HL-60 (cell line): ENCODE results near the gene TMTC2.

Source experiments
- DNase-seq, 2 experiments: peaks; one replicate each; pipeline ENCODE4 v3.0.0-alpha.2; 2010 to 2020; ENCODE audit warnings: low read depth in 1 of 2, low spot score in 1 of 2
- H3K27ac ChIP-seq: fragments of 250-450 bp; sonication (Bioruptor Pico); replicated peaks from 2 replicates; pipeline ENCODE4 v1.5.1; 2020; ENCODE audit warnings: mild to moderate bottlenecking, moderate library complexity
- H3K27me3 ChIP-seq: fragments of 250-450 bp; sonication (Bioruptor Pico); 2 replicates; pipeline ENCODE4 v1.5.1; 2021; ENCODE audit warnings: mild to moderate bottlenecking, moderate library complexity; ENCODE audit not compliant: insufficient read depth, poor library complexity, severe bottlenecking
- H3K4me3 ChIP-seq: replicated peaks from 2 replicates; pipeline ENCODE4 v1.5.1; 2011; ENCODE audit warnings: mild to moderate bottlenecking, control low read depth, low read length; ENCODE audit not compliant: insufficient read depth
- GABPA ChIP-seq: IDR thresholded peaks from 2 replicates; pipeline ENCODE4 v1.6.1; 2012; ENCODE audit warnings: low read depth
- POLR2AphosphoS5 ChIP-seq: IDR thresholded peaks from 2 replicates; pipeline ENCODE4 v1.6.1; 2012; ENCODE audit warnings: low read depth
- SPI1 ChIP-seq: IDR thresholded peaks from 2 replicates; pipeline ENCODE4 v1.6.1; 2012; ENCODE audit warnings: low read depth, mild to moderate bottlenecking, borderline replicate concordance
- TF ChIP-seq, protein P1 (sequence below): IDR thresholded peaks from 2 replicates; pipeline ENCODE4 v1.6.1; 2012; ENCODE audit warnings: low read depth; ENCODE audit not compliant: insufficient replicate concordance
- TF ChIP-seq, protein P2 (sequence below): IDR thresholded peaks from one replicate; pipeline ENCODE4 v1.5.1; 2011; ENCODE audit warnings: low read length, control low read depth, inconsistent platforms; ENCODE audit not compliant: insufficient read depth

The TMTC2 gene

DNA sequence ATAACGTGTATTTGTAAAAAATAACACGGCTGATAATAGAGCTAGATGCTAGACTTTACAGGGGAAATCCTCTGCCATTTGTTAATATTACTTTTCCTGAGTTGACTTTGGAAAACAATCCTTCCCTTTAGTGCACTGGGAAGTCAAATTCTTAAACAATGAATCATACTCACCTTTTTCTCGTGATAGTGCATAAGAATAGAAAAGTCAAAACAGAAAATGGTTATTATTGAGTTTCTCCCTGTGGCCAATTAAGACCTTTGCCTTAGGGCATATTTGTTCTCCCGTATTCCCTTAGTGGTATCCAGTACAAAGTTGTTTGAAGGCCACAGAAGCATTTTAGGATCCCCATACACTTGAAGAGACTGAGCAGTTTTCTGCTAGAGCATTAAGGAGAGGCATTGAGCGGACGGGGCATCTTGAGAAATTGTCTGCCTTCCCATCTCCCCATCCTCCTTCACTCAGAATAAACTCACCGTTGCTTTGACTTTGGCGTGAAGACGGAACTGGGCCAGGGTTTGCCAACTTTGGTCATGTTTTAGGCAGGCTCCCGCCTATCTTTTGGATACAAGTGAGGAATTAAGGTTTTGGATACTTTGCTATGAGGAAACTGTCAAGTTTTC is 171.3 kb downstream of the TMTC2 start:
- no peak for DNase-seq
- TF ChIP-seq SPI1, result no peak
- TF ChIP-seq POLR2AphosphoS5, result no peak
- TF ChIP-seq, protein P1, sequence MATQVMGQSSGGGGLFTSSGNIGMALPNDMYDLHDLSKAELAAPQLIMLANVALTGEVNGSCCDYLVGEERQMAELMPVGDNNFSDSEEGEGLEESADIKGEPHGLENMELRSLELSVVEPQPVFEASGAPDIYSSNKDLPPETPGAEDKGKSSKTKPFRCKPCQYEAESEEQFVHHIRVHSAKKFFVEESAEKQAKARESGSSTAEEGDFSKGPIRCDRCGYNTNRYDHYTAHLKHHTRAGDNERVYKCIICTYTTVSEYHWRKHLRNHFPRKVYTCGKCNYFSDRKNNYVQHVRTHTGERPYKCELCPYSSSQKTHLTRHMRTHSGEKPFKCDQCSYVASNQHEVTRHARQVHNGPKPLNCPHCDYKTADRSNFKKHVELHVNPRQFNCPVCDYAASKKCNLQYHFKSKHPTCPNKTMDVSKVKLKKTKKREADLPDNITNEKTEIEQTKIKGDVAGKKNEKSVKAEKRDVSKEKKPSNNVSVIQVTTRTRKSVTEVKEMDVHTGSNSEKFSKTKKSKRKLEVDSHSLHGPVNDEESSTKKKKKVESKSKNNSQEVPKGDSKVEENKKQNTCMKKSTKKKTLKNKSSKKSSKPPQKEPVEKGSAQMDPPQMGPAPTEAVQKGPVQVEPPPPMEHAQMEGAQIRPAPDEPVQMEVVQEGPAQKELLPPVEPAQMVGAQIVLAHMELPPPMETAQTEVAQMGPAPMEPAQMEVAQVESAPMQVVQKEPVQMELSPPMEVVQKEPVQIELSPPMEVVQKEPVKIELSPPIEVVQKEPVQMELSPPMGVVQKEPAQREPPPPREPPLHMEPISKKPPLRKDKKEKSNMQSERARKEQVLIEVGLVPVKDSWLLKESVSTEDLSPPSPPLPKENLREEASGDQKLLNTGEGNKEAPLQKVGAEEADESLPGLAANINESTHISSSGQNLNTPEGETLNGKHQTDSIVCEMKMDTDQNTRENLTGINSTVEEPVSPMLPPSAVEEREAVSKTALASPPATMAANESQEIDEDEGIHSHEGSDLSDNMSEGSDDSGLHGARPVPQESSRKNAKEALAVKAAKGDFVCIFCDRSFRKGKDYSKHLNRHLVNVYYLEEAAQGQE, result no peak
- TF ChIP-seq, protein P2, sequence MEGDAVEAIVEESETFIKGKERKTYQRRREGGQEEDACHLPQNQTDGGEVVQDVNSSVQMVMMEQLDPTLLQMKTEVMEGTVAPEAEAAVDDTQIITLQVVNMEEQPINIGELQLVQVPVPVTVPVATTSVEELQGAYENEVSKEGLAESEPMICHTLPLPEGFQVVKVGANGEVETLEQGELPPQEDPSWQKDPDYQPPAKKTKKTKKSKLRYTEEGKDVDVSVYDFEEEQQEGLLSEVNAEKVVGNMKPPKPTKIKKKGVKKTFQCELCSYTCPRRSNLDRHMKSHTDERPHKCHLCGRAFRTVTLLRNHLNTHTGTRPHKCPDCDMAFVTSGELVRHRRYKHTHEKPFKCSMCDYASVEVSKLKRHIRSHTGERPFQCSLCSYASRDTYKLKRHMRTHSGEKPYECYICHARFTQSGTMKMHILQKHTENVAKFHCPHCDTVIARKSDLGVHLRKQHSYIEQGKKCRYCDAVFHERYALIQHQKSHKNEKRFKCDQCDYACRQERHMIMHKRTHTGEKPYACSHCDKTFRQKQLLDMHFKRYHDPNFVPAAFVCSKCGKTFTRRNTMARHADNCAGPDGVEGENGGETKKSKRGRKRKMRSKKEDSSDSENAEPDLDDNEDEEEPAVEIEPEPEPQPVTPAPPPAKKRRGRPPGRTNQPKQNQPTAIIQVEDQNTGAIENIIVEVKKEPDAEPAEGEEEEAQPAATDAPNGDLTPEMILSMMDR, result no peak
- TF ChIP-seq GABPA, result no peak
- no peaks in the 10 kb centered on the region for H3K27me3 ChIP-seq
- no peak overlapping the region for H3K4me3 ChIP-seq
- no peak overlapping the region for H3K27ac ChIP-seq

DNA sequence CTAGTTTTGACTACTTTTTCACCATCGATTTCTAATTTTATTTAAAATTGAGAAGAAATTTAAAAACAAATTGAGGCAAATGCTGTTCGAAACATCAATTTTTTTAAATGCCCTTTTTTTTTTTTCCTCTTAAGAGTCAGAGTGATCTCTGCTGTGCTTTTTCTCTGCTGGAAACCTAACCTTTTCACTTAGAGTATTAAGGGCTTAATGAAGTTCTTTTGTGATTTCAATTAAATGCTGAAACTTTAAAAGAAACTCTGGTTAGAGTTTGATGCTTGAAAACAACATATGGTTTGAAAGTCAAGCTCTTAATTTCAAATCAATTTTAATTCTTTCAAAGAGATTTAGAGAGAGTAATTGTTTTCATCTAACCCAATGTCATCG is 171.8 kb downstream of the TMTC2 start:
- Histone ChIP-seq H3K4me3 (no peak overlapping the region), H3K27ac (no peak overlapping the region), H3K27me3 (no peaks in the 10 kb centered on the region)
- no peak for DNase-seq
- no peak for TF ChIP-seq GABPA
- no peak for TF ChIP-seq POLR2AphosphoS5
- TF ChIP-seq, protein P2, result no peak
- no peak for TF ChIP-seq SPI1

DNA sequence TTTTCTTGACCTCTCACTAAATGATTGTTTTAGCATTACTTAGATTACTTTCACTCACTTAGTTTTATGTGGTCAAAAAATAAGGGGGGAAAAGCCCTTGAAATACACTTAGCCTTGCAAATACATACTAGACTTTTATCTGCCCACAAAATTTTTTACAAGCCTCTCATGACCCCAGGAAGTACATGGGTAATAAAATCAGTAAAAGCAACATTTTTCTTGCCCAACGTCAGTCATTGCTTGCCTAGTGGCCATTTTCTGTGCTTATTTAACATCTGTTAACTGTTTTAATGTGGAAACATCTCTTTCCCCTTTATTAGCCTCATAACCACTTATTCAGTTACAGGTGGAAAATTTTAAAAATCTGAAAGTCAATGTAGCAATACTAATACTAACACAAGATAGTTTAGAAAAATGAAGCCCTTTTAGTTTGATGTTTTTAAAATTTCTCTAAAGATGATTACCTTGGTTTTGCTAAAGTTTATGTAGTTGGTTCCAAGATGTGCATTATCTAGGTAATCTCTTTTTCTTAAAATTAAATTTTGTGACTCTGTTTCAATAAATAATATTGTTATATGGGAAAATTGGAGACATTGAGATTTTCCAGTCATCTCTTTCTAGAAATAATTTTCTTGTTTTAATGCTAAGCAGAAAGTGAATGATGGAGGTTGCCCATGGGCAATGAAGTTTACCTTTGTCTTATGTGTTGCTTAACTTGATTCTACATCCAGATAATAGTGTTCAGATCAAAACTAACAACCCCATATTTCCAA is 175.5 kb downstream of the TMTC2 start:
- no peak overlapping the region for H3K27ac ChIP-seq
- H3K4me3 ChIP-seq, result no peak overlapping the region
- no peak for DNase-seq
- TF ChIP-seq SPI1 (no peak), POLR2AphosphoS5 (no peak), GABPA (no peak)
- TF ChIP-seq, protein P2, result no peak
- TF ChIP-seq, protein P1, result no peak
- no peaks in the 10 kb centered on the region for H3K27me3 ChIP-seq
